Measurements from ENCODE around the gene CXCL3.

GRCh38 chr4:74065115-74065642, 26.7 kb upstream of the CXCL3 start:
- TF ChIP-seq POLR2AphosphoS5 (IDR thresholded peaks at IDR 0.05; ENCODE audit: borderline replicate concordance, low read depth, low read length), result no peak
- no peak for TF ChIP-seq EZH2 (IDR thresholded peaks at IDR 0.05)
- TF ChIP-seq FOXP2 (optimal IDR thresholded peaks at IDR 0.05; ENCODE audit: control extremely low read depth, extremely low read length, insufficient read depth), result no peak
